ENCODE measurements around the gene THSD4.

DNA sequence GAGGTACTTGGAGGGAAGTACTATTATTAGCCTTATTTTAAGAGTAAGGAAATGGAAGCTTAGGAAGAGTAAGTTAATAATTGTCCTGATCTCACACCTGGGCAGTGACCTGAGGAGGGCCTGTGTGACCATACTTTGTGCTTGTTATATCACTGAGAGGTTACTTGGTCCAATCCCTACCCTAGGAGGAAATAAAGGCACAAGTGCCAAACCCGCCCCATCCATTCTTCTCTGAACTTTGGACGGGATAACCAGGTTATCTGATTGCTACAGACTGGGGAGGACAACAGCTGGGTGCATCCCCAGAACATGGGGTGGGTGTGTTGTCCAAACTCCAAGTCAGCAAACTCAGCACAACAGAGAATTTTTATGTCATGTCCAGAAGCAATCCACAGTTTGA is 617.4 kb downstream of the THSD4 start:
- TF ChIP-seq POLR2AphosphoS5 (IDR thresholded peaks at IDR 0.05; ENCODE audit: borderline replicate concordance, low read depth, low read length) (no peak), EZH2 (IDR thresholded peaks at IDR 0.05) (no peak)

All from SK-N-MC (cell line).